ENCODE measurements around the gene CNIH4. TPM values are rescaled to one million over a fixed set of nuclear protein-coding genes. Genes with fewer than 3 reads are reported as not detected.
"Not testable (repeated sequence)": the region's sequence is repeated elsewhere in the genome, so short reads cannot be mapped to it uniquely, and the experiment has no call there.

Gene CNIH4
- total RNA-seq = 10 to 100 TPM; 22.4 to 32.4 (median 23.5) TPM

DNA sequence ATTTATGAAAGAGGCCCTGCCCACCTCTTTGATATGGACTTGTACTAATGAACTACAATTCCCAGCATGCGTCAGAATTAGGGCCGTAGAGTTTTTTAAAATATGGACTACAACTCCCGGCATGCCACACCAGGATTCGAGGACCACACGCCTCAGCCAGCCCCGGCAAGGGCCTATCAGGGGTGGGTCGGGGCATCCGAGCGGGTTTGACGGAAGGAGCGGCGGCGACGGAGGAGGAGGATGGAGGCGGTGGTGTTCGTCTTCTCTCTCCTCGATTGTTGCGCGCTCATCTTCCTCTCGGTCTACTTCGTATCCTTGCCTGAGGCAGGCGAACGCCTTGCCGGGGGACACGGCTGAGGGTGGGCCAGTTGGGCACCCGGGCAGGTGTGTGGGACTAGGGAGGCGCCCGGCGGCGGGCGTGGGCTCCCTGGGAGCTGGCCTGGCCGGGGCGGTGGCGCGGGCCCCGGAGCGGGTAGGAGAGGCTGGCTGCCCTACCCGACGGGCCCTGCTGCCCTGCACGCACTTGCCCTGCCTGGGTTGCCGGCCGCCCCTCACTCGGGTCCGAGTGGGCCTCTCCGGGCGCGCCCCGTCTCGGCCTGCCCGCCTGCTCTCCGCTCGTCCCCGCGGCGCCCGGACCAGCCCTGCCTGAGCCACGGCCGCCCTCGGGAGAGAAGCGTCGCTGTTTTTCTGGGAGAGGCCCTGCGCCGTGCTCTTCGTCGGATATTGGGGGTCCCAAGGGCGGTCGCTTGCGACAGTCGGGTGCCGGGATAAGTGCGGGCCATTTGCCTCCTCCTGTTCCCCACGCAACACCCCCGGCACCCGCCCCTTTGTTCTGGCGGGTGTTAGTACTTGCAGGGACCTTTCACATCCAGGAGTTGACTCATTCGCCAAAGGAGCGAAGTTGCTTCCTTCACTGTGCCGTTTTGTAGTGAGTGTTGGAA, at the start of gene CNIH4:
CNIH4 (plus strand) TSS at position 195 of the 941 bp plus-strand sequence; CDS start at position 241, 46 bp downstream.
- peaks cover 7 to 9% of the 10 kb centered on the region in 2 donors for H3K4me1 ChIP-seq
- no peaks in the 10 kb centered on the region for H3K36me3 ChIP-seq
- peak within 1 kb of the TSS; percentile 43 to 97 (median 74) for H3K4me3 ChIP-seq (replicated peaks in 1 of 3)
- TF ChIP-seq POLR2A (IDR thresholded peaks at IDR 0.05) (peak in 1 of 2 donors; percentile 88), CTCF (IDR thresholded peaks at IDR 0.05) (peak in 1 of 6 experiments; percentile 11)
- 0 to 1% methylated on average over 35 to 41 of the region's 78 CpGs for WGBS, 2 donors
- no peaks in the 10 kb centered on the region for H3K9me3 ChIP-seq
- intact Hi-C loops (cut with DNase I) = loop anchor here (10.0 kb wide), 1 partner anchor 98 kb away; no protein-coding TSS in a partner anchor
- peak; percentile 89 for DNase-seq
- no peaks in the 10 kb centered on the region for H3K27me3 ChIP-seq
- peak within 1 kb of the TSS; percentile 42 to 85 (median 62) for H3K27ac ChIP-seq

DNA sequence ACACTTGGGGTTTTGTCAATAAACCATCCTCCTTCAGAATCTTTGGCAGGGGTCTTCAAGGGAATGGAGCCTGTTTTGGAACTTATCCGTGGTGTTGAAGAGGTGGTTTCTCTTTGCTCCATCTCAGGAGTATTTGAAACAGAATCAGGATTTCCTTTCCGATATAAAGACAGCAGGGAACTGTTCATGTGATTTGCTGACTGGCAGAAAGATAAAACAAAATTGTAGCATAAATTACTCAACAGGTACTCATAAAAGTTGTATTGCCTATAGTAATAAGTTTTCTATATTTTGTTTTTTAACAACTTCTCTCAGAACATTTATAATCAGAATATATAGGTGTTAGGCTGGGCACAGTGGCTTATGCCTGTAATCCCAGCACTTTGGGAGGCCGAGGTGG, 48.6 kb upstream of the CNIH4 start:
- WGBS, 2 donors = 98 to 99% methylated on average over 3 of the region's 3 CpGs
- intact Hi-C loops (cut with DNase I) = no loop called here
- no peak for DNase-seq
- H3K27ac ChIP-seq = no peak overlapping the region
- H3K9me3 ChIP-seq = no peaks in the 10 kb centered on the region
- H3K4me3 ChIP-seq (replicated peaks in 1 of 3) = no peak overlapping the region
- H3K27me3 ChIP-seq = no peaks in the 10 kb centered on the region
- no peak for TF ChIP-seq CTCF (IDR thresholded peaks at IDR 0.05)
- TF ChIP-seq POLR2A (IDR thresholded peaks at IDR 0.05) = no peak
- peaks cover 27 to 30% of the 10 kb centered on the region in 2 donors for H3K36me3 ChIP-seq
- no peaks in the 10 kb centered on the region for H3K4me1 ChIP-seq

DNA sequence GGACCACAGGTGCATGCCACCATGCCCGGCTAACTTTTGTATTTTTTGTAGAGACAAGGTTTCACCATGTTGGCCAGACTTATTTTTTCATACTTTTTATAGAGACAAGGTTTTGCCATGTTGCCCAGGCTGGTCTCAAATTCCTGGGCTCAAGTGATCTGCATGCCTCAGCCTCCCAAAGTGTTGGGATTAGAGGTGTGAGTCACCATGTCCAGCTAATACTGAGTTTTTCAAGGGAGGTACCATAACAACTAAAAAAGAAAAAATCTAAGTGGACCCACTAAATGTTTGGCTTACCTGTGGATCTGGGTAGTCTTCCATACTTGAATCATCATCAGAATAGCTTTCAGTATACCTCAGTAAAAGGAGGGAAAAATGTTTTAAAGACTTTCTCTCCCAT, 45.2 kb upstream of the CNIH4 start:
- intact Hi-C loops (cut with DNase I); H3K4me3 ChIP-seq (replicated peaks in 1 of 3); H3K27me3 ChIP-seq; DNase-seq; H3K27ac ChIP-seq; H3K9me3 ChIP-seq; H3K4me1 ChIP-seq: not testable (repeated sequence)
- peaks cover 16 to 17% of the 10 kb centered on the region in 2 donors for H3K36me3 ChIP-seq
- 92% methylated on average over 1 of the region's 1 CpG for WGBS, 2 donors

GRCh38 chr1:224312025-224312424, 44.7 kb upstream of the CNIH4 start:
- TF ChIP-seq POLR2A (IDR thresholded peaks at IDR 0.05) = no peak
- TF ChIP-seq CTCF (IDR thresholded peaks at IDR 0.05) = no peak
- peaks cover 11 to 13% of the 10 kb centered on the region in 2 donors for H3K36me3 ChIP-seq
- H3K4me1 ChIP-seq = no peaks in the 10 kb centered on the region
- H3K9me3 ChIP-seq = no peaks in the 10 kb centered on the region
- H3K27ac ChIP-seq = no peak overlapping the region
- DNase-seq = no peak
- WGBS, 2 donors = 93 to 94% methylated on average over 2 of the region's 2 CpGs
- intact Hi-C loops (cut with DNase I) = no loop called here
- no peak overlapping the region for H3K4me3 ChIP-seq (replicated peaks in 1 of 3)
- H3K27me3 ChIP-seq = no peaks in the 10 kb centered on the region

GRCh38 chr1:224317383-224318045, 39.2 kb upstream of the CNIH4 start:
- Histone ChIP-seq H3K27ac (no peak overlapping the region), H3K27me3 (no peaks in the 10 kb centered on the region), H3K9me3 (no peaks in the 10 kb centered on the region), H3K36me3 (peaks cover 0 to 3% of the 10 kb centered on the region in 2 donors), H3K4me1 (no peaks in the 10 kb centered on the region), H3K4me3 (replicated peaks in 1 of 3) (no peak overlapping the region)
- intact Hi-C loops (cut with DNase I) = no loop called here
- no peak for DNase-seq
- WGBS, 2 donors = 90 to 91% methylated on average over 4 of the region's 4 CpGs
- TF ChIP-seq POLR2A (IDR thresholded peaks at IDR 0.05) (no peak), CTCF (IDR thresholded peaks at IDR 0.05) (no peak)

Measured in thyroid gland (tissue), 4 donors.